GM12878 (cell line): ENCODE results near the gene TRIM3. TPM values are rescaled to one million over a fixed set of nuclear protein-coding genes. Genes with fewer than 3 reads are reported as not detected.
A peak's percentile ranks its signal among the peaks of the same experiment; 100 is the strongest.

Source experiments
- BACH1 ChIP-seq: fragments of 450-650 bp; IDR thresholded peaks from 2 replicates; pipeline ENCODE4 v1.6.1; 2017; ENCODE audit warnings: mild to moderate bottlenecking, borderline replicate concordance
- HDAC6 ChIP-seq: fragments of 200-600 bp; sonication (generic); IDR thresholded peaks from one replicate; pipeline ENCODE4 v1.8.0; 2017; ENCODE audit warnings: antibody characterized with exemption; ENCODE audit not compliant: unreplicated experiment
- MXI1 ChIP-seq: fragments of 150-350 bp; IDR thresholded peaks from 2 replicates; pipeline ENCODE4 v1.6.1; 2011; ENCODE audit warnings: low read depth, mild to moderate bottlenecking, inconsistent platforms, low read length, improper control_type of control experiment
- NBN ChIP-seq: fragments of 450-650 bp; IDR thresholded peaks from 2 replicates; pipeline ENCODE4 v1.6.1; 2016
- NFIC ChIP-seq: IDR thresholded peaks from 2 replicates; pipeline ENCODE4 v1.6.1; 2012; ENCODE audit warnings: low read depth, mild to moderate bottlenecking, inconsistent platforms, low read length, moderate library complexity
- NFYA ChIP-seq: IDR thresholded peaks from 2 replicates; pipeline ENCODE4 v1.6.1; 2011; ENCODE audit warnings: low read depth, mild to moderate bottlenecking, low read length, improper control_type of control experiment, borderline replicate concordance
- SRF ChIP-seq, 2 experiments: IDR thresholded peaks; 2 replicates each; pipeline ENCODE4 v1.6.1; 2011; ENCODE audit warnings: low read depth in 2 of 2, low read length in 2 of 2, mild to moderate bottlenecking in 1 of 2, moderate library complexity in 1 of 2
- STAT1 ChIP-seq: fragments of 450-650 bp; conservative IDR thresholded peaks from 2 replicates; pipeline ENCODE4 v1.6.1; 2014; ENCODE audit warnings: antibody characterized with exemption, mild to moderate bottlenecking
- STAT3 ChIP-seq: IDR thresholded peaks from 2 replicates; pipeline ENCODE4 v1.6.1; 2011; ENCODE audit warnings: low read depth, low read length, improper control_type of control experiment
- TBL1XR1 ChIP-seq: IDR thresholded peaks from 2 replicates; pipeline ENCODE4 v1.6.1; 2012; ENCODE audit warnings: low read depth, low read length, improper control_type of control experiment
- ZNF207 ChIP-seq: fragments of 450-650 bp; IDR thresholded peaks from 2 replicates; pipeline ENCODE4 v1.6.1; 2014; ENCODE audit warnings: antibody characterized with exemption, mild to moderate bottlenecking, borderline replicate concordance
- ZSCAN29 ChIP-seq: fragments of 450-650 bp; IDR thresholded peaks from 2 replicates; pipeline ENCODE4 v1.6.1; 2017; ENCODE audit warnings: mild to moderate bottlenecking, moderate library complexity
- polyA plus RNA-seq, 11 experiments: library from polyadenylated mRNA; depleted of rRNA in 4 of 11; unstranded in 6 of 11; stranded (reverse) in 5 of 11; fragments of >200 nt; fragmentation: Nextera tagmentation in 4 of 11; fragmentation: Illumina TruSeq in 1 of 11; extraction: Ambion mirVana in 4 of 11; extraction: Trizol in 1 of 11; gene quantifications; 1 replicate in 1 of 11; 2 replicates in 10 of 11; pipeline versions ENCODE4 v1.2.1 to v1.2.3, GENCODE V29; 2011 to 2016; ENCODE audit warnings: inconsistent platforms in 2 of 11, missing spikeins in 2 of 11, low read depth in 1 of 11
- total RNA-seq, 4 experiments: library from RNA; depleted of rRNA in 3 of 4; stranded (reverse); fragments of >200 nt in 3 of 4; fragmentation: Illumina TruSeq in 1 of 4; extraction: Trizol in 1 of 4; gene quantifications; 2 replicates each; pipeline versions ENCODE4 v1.2.1 to v1.2.3, GENCODE V29; 2013 to 2021
- TF ChIP-seq, protein P1 (sequence below): IDR thresholded peaks from 2 replicates; pipeline ENCODE4 v1.6.1; 2012; ENCODE audit warnings: low read depth, low read length, improper control_type of control experiment
- TF ChIP-seq, protein P2 (sequence below): fragments of 450-650 bp; IDR thresholded peaks from 2 replicates; pipeline ENCODE4 v1.6.1; 2017; ENCODE audit warnings: mild to moderate bottlenecking, moderate library complexity
- TF ChIP-seq, protein P3 (sequence below): fragments of 450-650 bp; IDR thresholded peaks from 2 replicates; pipeline ENCODE4 v1.6.1; 2018; ENCODE audit warnings: mild to moderate bottlenecking, low read depth, moderate library complexity; ENCODE audit not compliant: partially characterized antibody
- TF ChIP-seq, protein P4 (sequence below): fragments of 150-350 bp; IDR thresholded peaks from 2 replicates; pipeline ENCODE4 v1.6.1; 2014; ENCODE audit warnings: mild to moderate bottlenecking, low read depth, low read length
- TF ChIP-seq, protein P5 (sequence below): IDR thresholded peaks from 2 replicates; pipeline ENCODE4 v1.6.1; 2012; ENCODE audit warnings: low read depth, low read length, improper control_type of control experiment
- TF ChIP-seq, protein P6 (sequence below): fragments of 450-650 bp; IDR thresholded peaks from 2 replicates; pipeline ENCODE4 v1.6.1; 2017; ENCODE audit warnings: low read depth, mild to moderate bottlenecking, moderate library complexity
- TF ChIP-seq, protein P7 (sequence below): IDR thresholded peaks from 2 replicates; pipeline ENCODE4 v1.6.1; 2011; ENCODE audit warnings: low read depth, mild to moderate bottlenecking, low read length, moderate library complexity, borderline replicate concordance; ENCODE audit errors: extremely low read depth

TRIM3 gene
- total and polyA plus RNA-seq, 10 of the 15 experiments (the other 5 are each of a cell fraction or from before 2014, with no cell fraction given) = 0.34 to 11.8 (median 4.8) TPM

DNA sequence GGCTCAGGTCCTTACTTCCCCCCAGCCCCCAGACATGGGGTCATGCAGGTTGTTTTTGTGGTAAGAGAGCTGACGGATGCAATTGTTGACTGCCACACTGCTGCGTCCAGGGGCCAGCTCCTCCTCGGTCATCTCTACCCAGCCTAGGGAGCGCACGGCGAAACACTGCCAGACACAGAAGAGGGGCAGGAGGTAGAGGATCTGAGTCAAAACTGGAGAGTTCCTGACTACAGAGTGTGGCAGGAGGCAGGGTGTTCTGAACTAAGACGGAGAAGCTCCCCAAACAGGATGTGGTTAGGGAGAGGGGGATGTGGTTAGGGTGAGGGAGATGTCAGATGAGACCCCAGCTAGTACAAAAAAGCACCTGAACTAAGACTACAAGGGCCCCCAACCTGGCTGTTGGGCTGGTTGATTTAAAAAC, 71.2 kb downstream of the TRIM3 start (continued):
- TF ChIP-seq, protein P1, sequence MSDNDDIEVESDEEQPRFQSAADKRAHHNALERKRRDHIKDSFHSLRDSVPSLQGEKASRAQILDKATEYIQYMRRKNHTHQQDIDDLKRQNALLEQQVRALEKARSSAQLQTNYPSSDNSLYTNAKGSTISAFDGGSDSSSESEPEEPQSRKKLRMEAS = no peak
- TF ChIP-seq STAT3 (no peak), SRF (IDR thresholded peaks at IDR 0.05; ENCODE audit: low read depth in 2 of 2, low read length in 2 of 2) (peak in 1 of 2 experiments; percentile 63; a peak in 1 of 4 replicates), TBL1XR1 (peak; percentile 70), NFIC (peak; percentile 91), HDAC6 (no peak), NBN (peak; percentile 54; the same call in 1 of the 2 replicates), ZSCAN29 (no peak), ZNF207 (no peak; the same call in 1 of the 2 replicates), MXI1 (no peak), BACH1 (no peak), STAT1 (no peak), NFYA (no peak)
- TF ChIP-seq, protein P2, sequence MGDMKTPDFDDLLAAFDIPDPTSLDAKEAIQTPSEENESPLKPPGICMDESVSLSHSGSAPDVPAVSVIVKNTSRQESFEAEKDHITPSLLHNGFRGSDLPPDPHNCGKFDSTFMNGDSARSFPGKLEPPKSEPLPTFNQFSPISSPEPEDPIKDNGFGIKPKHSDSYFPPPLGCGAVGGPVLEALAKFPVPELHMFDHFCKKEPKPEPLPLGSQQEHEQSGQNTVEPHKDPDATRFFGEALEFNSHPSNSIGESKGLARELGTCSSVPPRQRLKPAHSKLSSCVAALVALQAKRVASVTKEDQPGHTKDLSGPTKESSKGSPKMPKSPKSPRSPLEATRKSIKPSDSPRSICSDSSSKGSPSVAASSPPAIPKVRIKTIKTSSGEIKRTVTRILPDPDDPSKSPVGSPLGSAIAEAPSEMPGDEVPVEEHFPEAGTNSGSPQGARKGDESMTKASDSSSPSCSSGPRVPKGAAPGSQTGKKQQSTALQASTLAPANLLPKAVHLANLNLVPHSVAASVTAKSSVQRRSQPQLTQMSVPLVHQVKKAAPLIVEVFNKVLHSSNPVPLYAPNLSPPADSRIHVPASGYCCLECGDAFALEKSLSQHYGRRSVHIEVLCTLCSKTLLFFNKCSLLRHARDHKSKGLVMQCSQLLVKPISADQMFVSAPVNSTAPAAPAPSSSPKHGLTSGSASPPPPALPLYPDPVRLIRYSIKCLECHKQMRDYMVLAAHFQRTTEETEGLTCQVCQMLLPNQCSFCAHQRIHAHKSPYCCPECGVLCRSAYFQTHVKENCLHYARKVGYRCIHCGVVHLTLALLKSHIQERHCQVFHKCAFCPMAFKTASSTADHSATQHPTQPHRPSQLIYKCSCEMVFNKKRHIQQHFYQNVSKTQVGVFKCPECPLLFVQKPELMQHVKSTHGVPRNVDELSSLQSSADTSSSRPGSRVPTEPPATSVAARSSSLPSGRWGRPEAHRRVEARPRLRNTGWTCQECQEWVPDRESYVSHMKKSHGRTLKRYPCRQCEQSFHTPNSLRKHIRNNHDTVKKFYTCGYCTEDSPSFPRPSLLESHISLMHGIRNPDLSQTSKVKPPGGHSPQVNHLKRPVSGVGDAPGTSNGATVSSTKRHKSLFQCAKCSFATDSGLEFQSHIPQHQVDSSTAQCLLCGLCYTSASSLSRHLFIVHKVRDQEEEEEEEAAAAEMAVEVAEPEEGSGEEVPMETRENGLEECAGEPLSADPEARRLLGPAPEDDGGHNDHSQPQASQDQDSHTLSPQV = no peak
- TF ChIP-seq, protein P3, sequence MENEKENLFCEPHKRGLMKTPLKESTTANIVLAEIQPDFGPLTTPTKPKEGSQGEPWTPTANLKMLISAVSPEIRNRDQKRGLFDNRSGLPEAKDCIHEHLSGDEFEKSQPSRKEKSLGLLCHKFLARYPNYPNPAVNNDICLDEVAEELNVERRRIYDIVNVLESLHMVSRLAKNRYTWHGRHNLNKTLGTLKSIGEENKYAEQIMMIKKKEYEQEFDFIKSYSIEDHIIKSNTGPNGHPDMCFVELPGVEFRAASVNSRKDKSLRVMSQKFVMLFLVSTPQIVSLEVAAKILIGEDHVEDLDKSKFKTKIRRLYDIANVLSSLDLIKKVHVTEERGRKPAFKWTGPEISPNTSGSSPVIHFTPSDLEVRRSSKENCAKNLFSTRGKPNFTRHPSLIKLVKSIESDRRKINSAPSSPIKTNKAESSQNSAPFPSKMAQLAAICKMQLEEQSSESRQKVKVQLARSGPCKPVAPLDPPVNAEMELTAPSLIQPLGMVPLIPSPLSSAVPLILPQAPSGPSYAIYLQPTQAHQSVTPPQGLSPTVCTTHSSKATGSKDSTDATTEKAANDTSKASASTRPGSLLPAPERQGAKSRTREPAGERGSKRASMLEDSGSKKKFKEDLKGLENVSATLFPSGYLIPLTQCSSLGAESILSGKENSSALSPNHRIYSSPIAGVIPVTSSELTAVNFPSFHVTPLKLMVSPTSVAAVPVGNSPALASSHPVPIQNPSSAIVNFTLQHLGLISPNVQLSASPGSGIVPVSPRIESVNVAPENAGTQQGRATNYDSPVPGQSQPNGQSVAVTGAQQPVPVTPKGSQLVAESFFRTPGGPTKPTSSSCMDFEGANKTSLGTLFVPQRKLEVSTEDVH = no peak
- TF ChIP-seq, protein P4, sequence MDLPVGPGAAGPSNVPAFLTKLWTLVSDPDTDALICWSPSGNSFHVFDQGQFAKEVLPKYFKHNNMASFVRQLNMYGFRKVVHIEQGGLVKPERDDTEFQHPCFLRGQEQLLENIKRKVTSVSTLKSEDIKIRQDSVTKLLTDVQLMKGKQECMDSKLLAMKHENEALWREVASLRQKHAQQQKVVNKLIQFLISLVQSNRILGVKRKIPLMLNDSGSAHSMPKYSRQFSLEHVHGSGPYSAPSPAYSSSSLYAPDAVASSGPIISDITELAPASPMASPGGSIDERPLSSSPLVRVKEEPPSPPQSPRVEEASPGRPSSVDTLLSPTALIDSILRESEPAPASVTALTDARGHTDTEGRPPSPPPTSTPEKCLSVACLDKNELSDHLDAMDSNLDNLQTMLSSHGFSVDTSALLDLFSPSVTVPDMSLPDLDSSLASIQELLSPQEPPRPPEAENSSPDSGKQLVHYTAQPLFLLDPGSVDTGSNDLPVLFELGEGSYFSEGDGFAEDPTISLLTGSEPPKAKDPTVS = no peak
- TF ChIP-seq, protein P5, sequence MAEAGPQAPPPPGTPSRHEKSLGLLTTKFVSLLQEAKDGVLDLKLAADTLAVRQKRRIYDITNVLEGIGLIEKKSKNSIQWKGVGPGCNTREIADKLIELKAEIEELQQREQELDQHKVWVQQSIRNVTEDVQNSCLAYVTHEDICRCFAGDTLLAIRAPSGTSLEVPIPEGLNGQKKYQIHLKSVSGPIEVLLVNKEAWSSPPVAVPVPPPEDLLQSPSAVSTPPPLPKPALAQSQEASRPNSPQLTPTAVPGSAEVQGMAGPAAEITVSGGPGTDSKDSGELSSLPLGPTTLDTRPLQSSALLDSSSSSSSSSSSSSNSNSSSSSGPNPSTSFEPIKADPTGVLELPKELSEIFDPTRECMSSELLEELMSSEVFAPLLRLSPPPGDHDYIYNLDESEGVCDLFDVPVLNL = no peak
- TF ChIP-seq, protein P6, sequence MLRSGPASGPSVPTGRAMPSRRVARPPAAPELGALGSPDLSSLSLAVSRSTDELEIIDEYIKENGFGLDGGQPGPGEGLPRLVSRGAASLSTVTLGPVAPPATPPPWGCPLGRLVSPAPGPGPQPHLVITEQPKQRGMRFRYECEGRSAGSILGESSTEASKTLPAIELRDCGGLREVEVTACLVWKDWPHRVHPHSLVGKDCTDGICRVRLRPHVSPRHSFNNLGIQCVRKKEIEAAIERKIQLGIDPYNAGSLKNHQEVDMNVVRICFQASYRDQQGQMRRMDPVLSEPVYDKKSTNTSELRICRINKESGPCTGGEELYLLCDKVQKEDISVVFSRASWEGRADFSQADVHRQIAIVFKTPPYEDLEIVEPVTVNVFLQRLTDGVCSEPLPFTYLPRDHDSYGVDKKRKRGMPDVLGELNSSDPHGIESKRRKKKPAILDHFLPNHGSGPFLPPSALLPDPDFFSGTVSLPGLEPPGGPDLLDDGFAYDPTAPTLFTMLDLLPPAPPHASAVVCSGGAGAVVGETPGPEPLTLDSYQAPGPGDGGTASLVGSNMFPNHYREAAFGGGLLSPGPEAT = peak; percentile 76
- TF ChIP-seq, protein P7, sequence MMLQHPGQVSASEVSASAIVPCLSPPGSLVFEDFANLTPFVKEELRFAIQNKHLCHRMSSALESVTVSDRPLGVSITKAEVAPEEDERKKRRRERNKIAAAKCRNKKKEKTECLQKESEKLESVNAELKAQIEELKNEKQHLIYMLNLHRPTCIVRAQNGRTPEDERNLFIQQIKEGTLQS = no peak
